ENCODE data around the gene RHOBTB1. TPM values are rescaled to one million over a fixed set of nuclear protein-coding genes. Genes with fewer than 3 reads are reported as not detected.

Gene RHOBTB1
- 10 to 100 TPM in 1 of 2 donors, 1 to 10 TPM in 1; 6.6 to 11.8 TPM for total RNA-seq
- 1 to 10 TPM; 2.7 to 3.3 TPM for polyA plus RNA-seq

DNA sequence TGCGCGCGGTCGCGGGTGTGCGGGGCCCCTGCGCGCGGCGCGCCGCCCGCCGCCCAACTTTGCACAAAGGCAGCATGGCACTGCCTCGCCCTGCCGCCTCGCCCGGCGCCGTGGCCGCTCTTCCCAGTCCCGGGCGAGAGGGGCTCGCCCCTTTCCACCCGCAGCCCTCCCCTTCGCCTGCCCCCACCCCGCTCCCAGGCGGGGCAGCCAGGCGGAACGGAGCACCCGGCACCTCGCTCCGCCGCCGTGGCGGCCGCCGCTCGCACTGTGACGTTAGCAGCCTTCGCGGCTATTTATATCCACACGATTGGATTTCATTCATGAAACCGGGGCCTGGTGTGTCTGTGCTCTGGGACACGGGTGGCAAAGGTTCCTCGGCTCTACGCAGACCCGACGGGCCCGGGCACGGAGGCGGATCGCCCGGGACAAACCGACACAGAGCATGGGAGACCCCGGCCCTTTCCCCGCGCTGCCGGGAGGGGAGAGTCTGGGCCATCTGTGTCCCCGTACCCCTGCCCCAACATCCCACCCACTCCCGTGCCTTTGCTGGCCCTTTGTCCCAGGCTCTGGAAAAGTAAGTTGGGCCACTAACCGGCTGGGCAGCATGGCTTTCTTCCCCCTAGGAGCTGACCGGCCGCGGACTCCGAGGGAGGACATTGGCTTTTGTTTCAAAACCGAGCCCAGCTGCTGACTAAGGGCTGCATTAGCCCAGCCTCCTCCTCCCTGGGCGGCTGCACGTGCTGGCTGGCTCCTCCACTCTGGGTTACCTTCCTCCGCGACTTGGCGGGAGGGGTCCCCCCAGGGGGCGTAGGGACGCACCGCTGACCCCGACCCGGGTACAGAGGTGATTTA is at the start of gene RHOBTB1:
Gene RHOBTB1 (minus strand): TSS at position 128 of the 852 bp plus-strand sequence. CDS start 32,643 bp downstream, outside the sequence.
- peak within 1 kb of the TSS; percentile 52 to 72 for H3K9ac ChIP-seq (ENCODE audit: low read depth in 1 of 2, low read length in 2 of 2)
- H3K27me3 ChIP-seq (ENCODE audit: control insufficient read depth in 4 of 4, insufficient read depth in 4 of 4, low read length in 3 of 4): peaks cover 0 to 3% (median 0%) of the 10 kb centered on the region in 4 donors
- TF ChIP-seq FOXA2 (IDR thresholded peaks at IDR 0.05) (no peak), REST (IDR thresholded peaks at IDR 0.05) (no peak), ZBTB33 (IDR thresholded peaks at IDR 0.05) (no peak), YY1 (IDR thresholded peaks at IDR 0.05) (peak; percentile 64), EGR1 (IDR thresholded peaks at IDR 0.05; ENCODE audit: low read depth in 2 of 2) (no peak), MAX (IDR thresholded peaks at IDR 0.05) (peak; percentile 36)
- TF ChIP-seq, protein P1, sequence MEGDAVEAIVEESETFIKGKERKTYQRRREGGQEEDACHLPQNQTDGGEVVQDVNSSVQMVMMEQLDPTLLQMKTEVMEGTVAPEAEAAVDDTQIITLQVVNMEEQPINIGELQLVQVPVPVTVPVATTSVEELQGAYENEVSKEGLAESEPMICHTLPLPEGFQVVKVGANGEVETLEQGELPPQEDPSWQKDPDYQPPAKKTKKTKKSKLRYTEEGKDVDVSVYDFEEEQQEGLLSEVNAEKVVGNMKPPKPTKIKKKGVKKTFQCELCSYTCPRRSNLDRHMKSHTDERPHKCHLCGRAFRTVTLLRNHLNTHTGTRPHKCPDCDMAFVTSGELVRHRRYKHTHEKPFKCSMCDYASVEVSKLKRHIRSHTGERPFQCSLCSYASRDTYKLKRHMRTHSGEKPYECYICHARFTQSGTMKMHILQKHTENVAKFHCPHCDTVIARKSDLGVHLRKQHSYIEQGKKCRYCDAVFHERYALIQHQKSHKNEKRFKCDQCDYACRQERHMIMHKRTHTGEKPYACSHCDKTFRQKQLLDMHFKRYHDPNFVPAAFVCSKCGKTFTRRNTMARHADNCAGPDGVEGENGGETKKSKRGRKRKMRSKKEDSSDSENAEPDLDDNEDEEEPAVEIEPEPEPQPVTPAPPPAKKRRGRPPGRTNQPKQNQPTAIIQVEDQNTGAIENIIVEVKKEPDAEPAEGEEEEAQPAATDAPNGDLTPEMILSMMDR (IDR thresholded peaks at IDR 0.05; ENCODE audit: low read depth, low read length, missing input control): no peak
- no peaks in the 10 kb centered on the region for H3K36me3 ChIP-seq (ENCODE audit: control insufficient read depth in 4 of 4, insufficient read depth in 3 of 4, low read depth in 1 of 4, low read length in 3 of 4)
- 1% methylated on average over 77 of the region's 77 CpGs for WGBS
- H3K4me3 ChIP-seq (ENCODE audit: low read depth in 1 of 3, low read length in 3 of 3): peak within 1 kb of the TSS; percentile 57 to 73 (median 68)
- peak; percentile 58 for DNase-seq (ENCODE audit: low spot score)
- no peaks in the 10 kb centered on the region for H3K9me3 ChIP-seq (ENCODE audit: control insufficient read depth in 4 of 4, low read length in 3 of 4)
- peak within 1 kb of the TSS; percentile 83 to 91 for H3K27ac ChIP-seq (ENCODE audit: low read depth in 1 of 2, low read length in 2 of 2)
- peaks cover 8 to 27% (median 16%) of the 10 kb centered on the region in 4 donors for H3K4me1 ChIP-seq (ENCODE audit: control insufficient read depth in 4 of 4, insufficient read depth in 4 of 4, low read length in 3 of 4)

DNA sequence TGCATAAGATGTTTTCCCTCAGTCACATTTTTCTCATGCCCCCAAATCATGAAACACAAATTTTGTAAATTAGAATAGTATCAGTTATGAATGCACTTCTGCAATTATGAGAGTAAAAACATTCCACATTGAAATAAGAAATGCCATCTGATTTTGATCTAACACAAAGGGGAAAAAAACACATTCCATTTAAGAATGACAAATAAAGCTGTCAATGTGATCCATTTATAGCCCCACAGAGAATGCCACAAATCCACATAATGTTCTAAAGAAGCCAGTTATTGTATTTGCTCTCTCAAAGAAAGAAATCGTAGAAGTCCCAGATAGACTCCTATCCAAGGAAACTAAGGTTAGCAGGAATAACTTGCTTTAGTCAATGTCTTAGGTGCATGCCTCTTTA is 48.7 kb upstream of the RHOBTB1 start:
- no peaks in the 10 kb centered on the region for H3K9me3 ChIP-seq (ENCODE audit: control insufficient read depth in 4 of 4, low read length in 3 of 4)
- no peaks in the 10 kb centered on the region for H3K36me3 ChIP-seq (ENCODE audit: control insufficient read depth in 4 of 4, insufficient read depth in 3 of 4, low read depth in 1 of 4, low read length in 3 of 4)
- H3K27ac ChIP-seq (ENCODE audit: low read depth in 1 of 2, low read length in 2 of 2): no peak overlapping the region
- no peak for DNase-seq (ENCODE audit: low spot score)
- 90% methylated on average over 1 of the region's 1 CpG for WGBS
- no peak overlapping the region for H3K4me3 ChIP-seq (ENCODE audit: low read depth in 1 of 3, low read length in 3 of 3)
- H3K4me1 ChIP-seq (ENCODE audit: control insufficient read depth in 4 of 4, insufficient read depth in 4 of 4, low read length in 3 of 4): no peaks in the 10 kb centered on the region
- no peak overlapping the region for H3K9ac ChIP-seq (ENCODE audit: low read depth in 1 of 2, low read length in 2 of 2)
- TF ChIP-seq, protein P1 (IDR thresholded peaks at IDR 0.05; ENCODE audit: low read depth, low read length, missing input control): no peak
- TF ChIP-seq YY1 (IDR thresholded peaks at IDR 0.05): no peak
- TF ChIP-seq RXRA (IDR thresholded peaks at IDR 0.05): no peak
- no peak for TF ChIP-seq ZBTB33 (IDR thresholded peaks at IDR 0.05)
- no peak for TF ChIP-seq FOXA2 (IDR thresholded peaks at IDR 0.05)
- no peak for TF ChIP-seq MAX (IDR thresholded peaks at IDR 0.05)
- TF ChIP-seq EGR1 (IDR thresholded peaks at IDR 0.05; ENCODE audit: low read depth in 2 of 2): no peak
- no peak for TF ChIP-seq TAF1 (conservative IDR thresholded peaks at IDR 0.05)
- H3K27me3 ChIP-seq (ENCODE audit: control insufficient read depth in 4 of 4, insufficient read depth in 4 of 4, low read length in 3 of 4): no peaks in the 10 kb centered on the region

All from liver (tissue), 9 donors.